ENCODE results near the gene SDC3. TPM values are rescaled to one million over a fixed set of nuclear protein-coding genes. Genes with fewer than 3 reads are reported as not detected.
"Not testable (repeated sequence)": the region's sequence is repeated elsewhere in the genome, so short reads cannot be mapped to it uniquely, and the experiment has no call there.

SDC3 gene
- total and polyA plus RNA-seq, 4 experiments from 2014 or later, result 0.29 to 0.64 TPM; not detected in 2

- H3K4me3 Mint-ChIP-seq; DNase-seq; intact Hi-C loops (cut with micrococcal nuclease); POLR2A ChIA-PET (ENCODE audit: partially characterized antibody); H3K4me1 ChIP-seq (ENCODE audit: insufficient read depth, low read length); H3K4me3 ChIP-seq (ENCODE audit: low read length in 2 of 2); H3K9me3 Mint-ChIP-seq; H3K27me3 ChIP-seq (ENCODE audit: insufficient read depth, low read length); H3K9me3 ChIP-seq (ENCODE audit: control insufficient read depth in 1 of 2, low read length in 2 of 2); H3K27me3 Mint-ChIP-seq; H3K4me1 Mint-ChIP-seq; H3K27ac ChIP-seq (ENCODE audit: low read depth, low read length); H3K27ac Mint-ChIP-seq; CTCF ChIA-PET (ENCODE audit: partially characterized antibody): not testable (repeated sequence)
- H3K36me3 ChIP-seq (ENCODE audit: insufficient read depth, low read length), result peaks cover 51% of the 10 kb centered on the region
- peaks cover 48 to 74% of the 10 kb centered on the region in 2 donors for H3K36me3 Mint-ChIP-seq
Measured at GRCh38 chr1:30935758-30936157, 27.2 kb upstream of the SDC3 start.

- no peaks in the 10 kb centered on the region for H3K27me3 Mint-ChIP-seq
- H3K4me3 Mint-ChIP-seq, result no peak overlapping the region
- H3K27ac Mint-ChIP-seq, result peak overlapping the region in 5 of 7 donors; percentile 23 to 70 (median 68)
- CTCF ChIA-PET (ENCODE audit: partially characterized antibody), result interaction anchor here (1.2 to 2.8 kb wide), 2 partner anchors 10 to 132 kb away, joined by 3 to 12 read pairs; no protein-coding TSS in a partner anchor
- POLR2A ChIA-PET (ENCODE audit: partially characterized antibody), result no interaction called here
- peaks cover 43 to 64% of the 10 kb centered on the region in 2 donors for H3K36me3 Mint-ChIP-seq
- H3K4me1 Mint-ChIP-seq, result peaks cover 0 to 3% (median 1%) of the 10 kb centered on the region in 4 donors
- H3K27me3 ChIP-seq (ENCODE audit: insufficient read depth, low read length), result no peaks in the 10 kb centered on the region
- H3K27ac ChIP-seq (ENCODE audit: low read depth, low read length), result no peak overlapping the region
- no peak overlapping the region for H3K4me3 ChIP-seq (ENCODE audit: low read length in 2 of 2)
- intact Hi-C loops (cut with micrococcal nuclease), result no loop called here
- no peaks in the 10 kb centered on the region for H3K9me3 Mint-ChIP-seq
- no peak for DNase-seq
- no peaks in the 10 kb centered on the region for H3K9me3 ChIP-seq (ENCODE audit: control insufficient read depth in 1 of 2, low read length in 2 of 2)
- no peaks in the 10 kb centered on the region for H3K4me1 ChIP-seq (ENCODE audit: insufficient read depth, low read length)
- peaks cover 40% of the 10 kb centered on the region for H3K36me3 ChIP-seq (ENCODE audit: insufficient read depth, low read length)
Measured at GRCh38 chr1:30934613-30935012, 26.1 kb upstream of the SDC3 start.

- DNase-seq, result no peak
- CTCF ChIA-PET (ENCODE audit: partially characterized antibody), result interaction anchor here (1.2 to 2.8 kb wide), 2 partner anchors 10 to 132 kb away, joined by 3 to 12 read pairs; no protein-coding TSS in a partner anchor
- Mint-ChIP-seq H3K4me3 (peak overlapping the region in 1 of 8 donors; percentile 9), H3K4me1 (peaks cover 0 to 4% (median 1%) of the 10 kb centered on the region in 4 donors), H3K27ac (peak overlapping the region in 4 of 7 donors; percentile 37 to 69 (median 50)), H3K27me3 (no peaks in the 10 kb centered on the region), H3K9me3 (no peaks in the 10 kb centered on the region), H3K36me3 (peaks cover 37 to 57% of the 10 kb centered on the region in 2 donors)
- Histone ChIP-seq H3K4me3 (ENCODE audit: low read length in 2 of 2) (no peak overlapping the region), H3K27ac (ENCODE audit: low read depth, low read length) (no peak overlapping the region), H3K4me1 (ENCODE audit: insufficient read depth, low read length) (no peaks in the 10 kb centered on the region), H3K9me3 (ENCODE audit: control insufficient read depth in 1 of 2, low read length in 2 of 2) (no peaks in the 10 kb centered on the region), H3K36me3 (ENCODE audit: insufficient read depth, low read length) (peaks cover 32% of the 10 kb centered on the region), H3K27me3 (ENCODE audit: insufficient read depth, low read length) (no peaks in the 10 kb centered on the region)
- POLR2A ChIA-PET (ENCODE audit: partially characterized antibody), result no interaction called here
- intact Hi-C loops (cut with micrococcal nuclease), result no loop called here
Measured at GRCh38 chr1:30933874-30934252, 25.3 kb upstream of the SDC3 start.

- ChIA-PET CTCF (ENCODE audit: partially characterized antibody) (interaction anchor here (0.7 to 7.9 kb wide), 2 partner anchors 16 to 127 kb away, joined by 3 to 90 read pairs; no protein-coding TSS in a partner anchor), POLR2A (ENCODE audit: partially characterized antibody) (interaction anchor here (0.8 kb wide), 1 partner anchor 212 kb away, joined by 4 read pairs; no protein-coding TSS in a partner anchor)
- H3K27me3 Mint-ChIP-seq, result peaks cover 0 to 2% of the 10 kb centered on the region in 2 donors
- peaks cover 22 to 42% of the 10 kb centered on the region in 2 donors for H3K36me3 Mint-ChIP-seq
- no peak overlapping the region for H3K4me3 ChIP-seq (ENCODE audit: low read length in 2 of 2)
- H3K36me3 ChIP-seq (ENCODE audit: insufficient read depth, low read length), result peaks cover 20% of the 10 kb centered on the region
- H3K27me3 ChIP-seq (ENCODE audit: insufficient read depth, low read length), result no peaks in the 10 kb centered on the region
- intact Hi-C loops (cut with micrococcal nuclease), result no loop called here
- H3K4me3 Mint-ChIP-seq, result no peak overlapping the region
- no peaks in the 10 kb centered on the region for H3K9me3 Mint-ChIP-seq
- peaks cover 0 to 4% (median 1%) of the 10 kb centered on the region in 4 donors for H3K4me1 Mint-ChIP-seq
- H3K27ac ChIP-seq (ENCODE audit: low read depth, low read length), result no peak overlapping the region
- H3K9me3 ChIP-seq (ENCODE audit: control insufficient read depth in 1 of 2, low read length in 2 of 2), result no peaks in the 10 kb centered on the region
- peak overlapping the region in 3 of 7 donors; percentile 1 to 83 (median 21) for H3K27ac Mint-ChIP-seq
- DNase-seq, result no peak
- no peaks in the 10 kb centered on the region for H3K4me1 ChIP-seq (ENCODE audit: insufficient read depth, low read length)
Measured at GRCh38 chr1:30930631-30931173, 22.1 kb upstream of the SDC3 start.

- no peak overlapping the region for H3K4me3 Mint-ChIP-seq
- CTCF ChIA-PET (ENCODE audit: partially characterized antibody), result interaction anchor here (0.7 to 7.9 kb wide), 3 partner anchors 15 to 211 kb away, joined by 3 to 90 read pairs (median 14); no protein-coding TSS in a partner anchor
- Histone ChIP-seq H3K36me3 (ENCODE audit: insufficient read depth, low read length) (peaks cover 15% of the 10 kb centered on the region), H3K9me3 (ENCODE audit: control insufficient read depth in 1 of 2, low read length in 2 of 2) (no peaks in the 10 kb centered on the region), H3K4me3 (ENCODE audit: low read length in 2 of 2) (no peak overlapping the region), H3K27ac (ENCODE audit: low read depth, low read length) (no peak overlapping the region), H3K27me3 (ENCODE audit: insufficient read depth, low read length) (no peaks in the 10 kb centered on the region), H3K4me1 (ENCODE audit: insufficient read depth, low read length) (no peaks in the 10 kb centered on the region)
- intact Hi-C loops (cut with micrococcal nuclease), result loop anchor here (2.0 to 5.0 kb wide), 2 partner anchors 148 to 211 kb away; no protein-coding TSS in a partner anchor
- H3K27ac Mint-ChIP-seq, result peak overlapping the region in 3 of 7 donors; percentile 21 to 83 (median 52)
- no peak for DNase-seq
- peaks cover 0 to 3% (median under 1%) of the 10 kb centered on the region in 4 donors for H3K4me1 Mint-ChIP-seq
- POLR2A ChIA-PET (ENCODE audit: partially characterized antibody), result interaction anchor here (0.8 kb wide), 1 partner anchor 211 kb away, joined by 4 read pairs; no protein-coding TSS in a partner anchor
- no peaks in the 10 kb centered on the region for H3K9me3 Mint-ChIP-seq
- peaks cover 0 to 2% of the 10 kb centered on the region in 2 donors for H3K27me3 Mint-ChIP-seq
- H3K36me3 Mint-ChIP-seq, result peaks cover 18 to 36% of the 10 kb centered on the region in 2 donors
Measured at GRCh38 chr1:30929944-30930525, 21.5 kb upstream of the SDC3 start.

- no peaks in the 10 kb centered on the region for H3K4me1 ChIP-seq (ENCODE audit: insufficient read depth, low read length)
- H3K4me1 Mint-ChIP-seq, result peaks cover 0 to 1% (median 0%) of the 10 kb centered on the region in 4 donors
- DNase-seq, result peak in 4 of 5 donors; percentile 31 to 38 (median 36)
- no peaks in the 10 kb centered on the region for H3K9me3 ChIP-seq (ENCODE audit: control insufficient read depth in 1 of 2, low read length in 2 of 2)
- intact Hi-C loops (cut with micrococcal nuclease), result loop anchor here (2.0 to 5.0 kb wide), 2 partner anchors 147 to 211 kb away; no protein-coding TSS in a partner anchor
- H3K27me3 Mint-ChIP-seq, result peaks cover 0 to 2% of the 10 kb centered on the region in 2 donors
- H3K9me3 Mint-ChIP-seq, result no peaks in the 10 kb centered on the region
- H3K4me3 Mint-ChIP-seq, result peak overlapping the region in 1 of 8 donors; percentile 44
- peak overlapping the region in 3 of 7 donors; percentile 1 to 86 (median 82) for H3K27ac Mint-ChIP-seq
- CTCF ChIA-PET (ENCODE audit: partially characterized antibody), result interaction anchor here (0.7 to 7.9 kb wide), 12 partner anchors 9 to 210 kb away, joined by 3 to 90 read pairs (median 4); no protein-coding TSS in a partner anchor
- H3K4me3 ChIP-seq (ENCODE audit: low read length in 2 of 2), result no peak overlapping the region
- no peak overlapping the region for H3K27ac ChIP-seq (ENCODE audit: low read depth, low read length)
- peaks cover 9% of the 10 kb centered on the region for H3K36me3 ChIP-seq (ENCODE audit: insufficient read depth, low read length)
- no peaks in the 10 kb centered on the region for H3K27me3 ChIP-seq (ENCODE audit: insufficient read depth, low read length)
- POLR2A ChIA-PET (ENCODE audit: partially characterized antibody), result no interaction called here
- H3K36me3 Mint-ChIP-seq, result peaks cover 11 to 29% of the 10 kb centered on the region in 2 donors
Measured at GRCh38 chr1:30929135-30929889, 20.8 kb upstream of the SDC3 start.
